PC-3 (cell line): ENCODE measurements around the gene SLCO3A1. TPM values are rescaled to one million over a fixed set of nuclear protein-coding genes. Genes with fewer than 3 reads are reported as not detected.

ENCODE experiments used
- ATAC-seq: fragments of 200-7000 bp; cut with Tn5 transposase; 2 replicates; pipeline ENCODE4 v1.9.1; 2020; ENCODE audit warnings: mild to moderate bottlenecking, moderate library complexity
- BruUV-seq: library from RNA; stranded (reverse); fragments of 400-500 nt; replicated peaks from 2 replicates; lab custom pipeline; 2021; lab: Mats Ljungman, UMichigan
- CTCF ChIA-PET: fragments of 300-600 bp; sonication (Branson Sonifier 250); formaldehyde crosslinking; loops from one replicate; lab custom pipeline; 2022; ENCODE audit warnings: antibody characterized with exemption; lab: Charles Lee
- POLR2A ChIA-PET: fragments of 300-600 bp; sonication (Branson Sonifier 250); formaldehyde crosslinking; loops from one replicate; lab custom pipeline; 2022; ENCODE audit warnings: antibody characterized with exemption; ENCODE audit not compliant: unreplicated experiment; lab: Charles Lee
- DNase-seq: peaks from one replicate; pipeline ENCODE4 v3.0.0-alpha.2; 2015
- H2AFZ ChIP-seq: fragments of 300-600 bp; sonication (generic); 2 replicates; pipeline ENCODE4 v1.6.0; 2016; ENCODE audit warnings: antibody characterized with exemption, low read length
- H3F3A ChIP-seq: fragments of 300-600 bp; sonication (generic); one replicate; pipeline ENCODE4 v1.6.0; 2017; ENCODE audit warnings: antibody characterized with exemption, low read length, control low read depth, mild to moderate bottlenecking; ENCODE audit not compliant: unreplicated experiment
- H3K27ac ChIP-seq: fragments of 300-600 bp; sonication (generic); 2 replicates; pipeline ENCODE4 v1.5.1; 2016; ENCODE audit warnings: mild to moderate bottlenecking, low read length
- H3K27me3 ChIP-seq: fragments of 300-600 bp; sonication (generic); 2 replicates; pipeline ENCODE4 v1.6.1; 2016; ENCODE audit warnings: low read length, mixed read lengths
- H3K36me3 ChIP-seq: fragments of 300-600 bp; sonication (generic); 2 replicates; pipeline ENCODE4 v1.6.1; 2016; ENCODE audit warnings: low read depth, mixed run types, low read length, mixed read lengths
- H3K4me1 ChIP-seq: fragments of 300-600 bp; sonication (generic); 2 replicates; pipeline ENCODE4 v1.5.1; 2016; ENCODE audit warnings: low read length; ENCODE audit not compliant: insufficient read depth
- H3K4me2 ChIP-seq: fragments of 300-600 bp; sonication (generic); 2 replicates; pipeline ENCODE4 v1.6.0; 2016; ENCODE audit warnings: low read length
- H3K4me3 ChIP-seq: fragments of 300-600 bp; sonication (generic); 2 replicates; pipeline ENCODE4 v1.5.1; 2016; ENCODE audit warnings: mild to moderate bottlenecking, low read length, mixed read lengths
- H3K79me2 ChIP-seq: fragments of 300-600 bp; sonication (generic); 2 replicates; pipeline ENCODE4 v1.6.1; 2017; ENCODE audit warnings: low read length, mixed read lengths
- H3K9ac ChIP-seq: fragments of 300-600 bp; sonication (generic); 2 replicates; pipeline ENCODE4 v1.6.0; 2016; ENCODE audit warnings: mild to moderate bottlenecking, low read length
- H3K9me2 ChIP-seq: fragments of 300-600 bp; sonication (generic); replicated peaks from 2 replicates; pipeline ENCODE4 v1.6.1; 2016; ENCODE audit warnings: mixed run types, low read length, mixed read lengths
- H3K9me3 ChIP-seq: fragments of 300-600 bp; sonication (generic); 2 replicates; pipeline ENCODE4 v1.6.1; 2016; ENCODE audit warnings: low read length, mixed read lengths
- H4K20me1 ChIP-seq: fragments of 300-600 bp; sonication (generic); 2 replicates; pipeline ENCODE4 v1.6.1; 2016; ENCODE audit warnings: low read length, mixed read lengths
- EZH2 ChIP-seq: fragments of 300-600 bp; sonication (generic); IDR thresholded peaks from one replicate; pipeline ENCODE4 v1.6.1; 2017; ENCODE audit warnings: antibody characterized with exemption, mild to moderate bottlenecking, low read length; ENCODE audit not compliant: unreplicated experiment
- EZH2phosphoT487 ChIP-seq: fragments of 300-600 bp; sonication (generic); IDR thresholded peaks from 2 replicates; pipeline ENCODE4 v1.6.1; 2018; ENCODE audit warnings: mild to moderate bottlenecking, antibody characterized with exemption, low read length, borderline replicate concordance
- intact Hi-C: fragments of 100-400 bp; cut with micrococcal nuclease; formaldehyde crosslinking; loops from 2 replicates; pipeline ENCODE4 v1.9.0; 2023
- total RNA-seq: library from RNA; depleted of rRNA; stranded (reverse); fragments of >200 nt; gene quantifications from 2 replicates; pipeline ENCODE4 v1.2.3, GENCODE V29; 2014
- TF ChIP-seq, protein P1 (sequence below): fragments of 300-600 bp; sonication (generic); conservative IDR thresholded peaks from 2 replicates; pipeline ENCODE4 v1.5.1; 2017; ENCODE audit warnings: antibody characterized with exemption, low read depth, mild to moderate bottlenecking, low read length

The SLCO3A1 gene
- total RNA-seq, 1 experiment from 2014 or later, result 0.07 TPM

DNA sequence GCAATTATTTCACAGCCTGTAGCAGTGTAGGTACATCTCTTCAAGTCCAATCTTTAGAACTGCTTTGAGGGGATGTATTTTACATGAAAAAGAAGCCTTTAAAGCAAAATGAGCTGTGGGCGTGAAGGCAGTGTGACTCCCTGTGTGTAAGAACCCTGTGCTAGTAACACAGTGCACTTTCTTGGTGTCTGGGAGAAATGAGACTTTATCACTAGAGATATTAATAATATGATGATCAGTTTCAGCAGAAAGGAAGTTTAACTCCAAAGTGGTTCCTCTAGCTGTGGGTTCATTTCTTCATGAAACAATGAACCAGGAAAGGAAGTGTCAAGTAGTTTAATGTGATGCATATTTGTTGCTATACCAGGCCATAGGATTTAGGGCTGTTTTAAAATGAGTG, 41.5 kb downstream of the SLCO3A1 start:
- no peaks in the 10 kb centered on the region for H3K9me3 ChIP-seq
- peaks cover 17% of the 10 kb centered on the region for H3K27me3 ChIP-seq
- H3K4me1 ChIP-seq, result peaks cover 12% of the 10 kb centered on the region
- no peaks in the 10 kb centered on the region for H3K79me2 ChIP-seq
- H3K27ac ChIP-seq, result no peak overlapping the region
- H3K4me2 ChIP-seq, result no peak overlapping the region
- H3K36me3 ChIP-seq, result no peaks in the 10 kb centered on the region
- H2AFZ ChIP-seq, result no peak overlapping the region
- CTCF ChIA-PET, result no interaction called here
- H4K20me1 ChIP-seq, result no peaks in the 10 kb centered on the region
- no peak overlapping the region for H3K4me3 ChIP-seq
- ATAC-seq (no peak), DNase-seq (no peak)
- intact Hi-C loops, result no loop called here
- H3F3A ChIP-seq, result no peaks in the 10 kb centered on the region
- H3K9ac ChIP-seq, result no peak overlapping the region
- no TSS peak for BruUV-seq
- POLR2A ChIA-PET, result no interaction called here
- TF ChIP-seq EZH2phosphoT487, result no peak
- TF ChIP-seq, protein P1, sequence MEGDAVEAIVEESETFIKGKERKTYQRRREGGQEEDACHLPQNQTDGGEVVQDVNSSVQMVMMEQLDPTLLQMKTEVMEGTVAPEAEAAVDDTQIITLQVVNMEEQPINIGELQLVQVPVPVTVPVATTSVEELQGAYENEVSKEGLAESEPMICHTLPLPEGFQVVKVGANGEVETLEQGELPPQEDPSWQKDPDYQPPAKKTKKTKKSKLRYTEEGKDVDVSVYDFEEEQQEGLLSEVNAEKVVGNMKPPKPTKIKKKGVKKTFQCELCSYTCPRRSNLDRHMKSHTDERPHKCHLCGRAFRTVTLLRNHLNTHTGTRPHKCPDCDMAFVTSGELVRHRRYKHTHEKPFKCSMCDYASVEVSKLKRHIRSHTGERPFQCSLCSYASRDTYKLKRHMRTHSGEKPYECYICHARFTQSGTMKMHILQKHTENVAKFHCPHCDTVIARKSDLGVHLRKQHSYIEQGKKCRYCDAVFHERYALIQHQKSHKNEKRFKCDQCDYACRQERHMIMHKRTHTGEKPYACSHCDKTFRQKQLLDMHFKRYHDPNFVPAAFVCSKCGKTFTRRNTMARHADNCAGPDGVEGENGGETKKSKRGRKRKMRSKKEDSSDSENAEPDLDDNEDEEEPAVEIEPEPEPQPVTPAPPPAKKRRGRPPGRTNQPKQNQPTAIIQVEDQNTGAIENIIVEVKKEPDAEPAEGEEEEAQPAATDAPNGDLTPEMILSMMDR, result no peak
- no peak for TF ChIP-seq EZH2
- no peaks in the 10 kb centered on the region for H3K9me2 ChIP-seq

DNA sequence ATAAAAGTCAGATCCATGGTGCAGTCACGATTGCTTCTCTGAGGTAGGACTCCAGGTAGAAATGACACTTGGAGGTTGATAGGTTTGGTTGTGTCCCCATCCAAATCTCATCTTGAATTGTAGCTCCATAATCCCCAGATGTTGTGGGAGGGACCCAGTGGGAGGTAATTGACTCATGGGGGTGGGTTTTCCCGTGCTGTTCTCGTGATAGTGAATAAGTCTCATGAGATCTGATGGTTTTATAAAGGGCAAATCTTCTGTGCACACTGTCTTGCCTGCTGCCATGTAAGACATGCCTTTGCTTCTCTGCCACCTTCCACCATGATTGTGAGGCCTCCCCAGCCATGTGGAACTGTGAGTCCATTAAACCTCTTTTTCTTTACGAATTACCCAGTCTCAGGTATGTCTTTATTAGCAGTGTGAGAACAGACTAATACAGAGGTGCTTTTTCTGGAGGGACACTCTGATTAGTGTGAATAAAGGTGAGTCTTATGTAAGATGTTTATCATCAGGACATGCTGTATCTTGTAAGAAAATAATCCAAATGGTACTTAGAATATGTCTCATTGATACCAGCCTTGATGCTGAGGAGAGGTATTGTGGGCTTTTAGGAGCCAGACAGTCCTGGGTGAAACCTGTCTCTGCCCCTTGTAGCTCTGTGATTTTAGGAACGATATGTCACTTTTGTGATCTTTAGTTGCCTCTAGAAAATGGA, 43.0 kb downstream of the SLCO3A1 start:
- Histone ChIP-seq H3K27me3 (peaks cover 23% of the 10 kb centered on the region), H2AFZ (no peak overlapping the region), H4K20me1 (no peaks in the 10 kb centered on the region), H3K27ac (no peak overlapping the region), H3K9me3 (no peaks in the 10 kb centered on the region), H3K4me2 (no peak overlapping the region), H3K4me3 (no peak overlapping the region), H3K4me1 (no peaks in the 10 kb centered on the region), H3F3A (no peaks in the 10 kb centered on the region), H3K9ac (no peak overlapping the region), H3K36me3 (no peaks in the 10 kb centered on the region), H3K79me2 (no peaks in the 10 kb centered on the region), H3K9me2 (no peaks in the 10 kb centered on the region)
- TF ChIP-seq EZH2 (no peak), EZH2phosphoT487 (no peak)
- TF ChIP-seq, protein P1, result no peak
- DNase-seq (no peak), ATAC-seq (no peak)
- BruUV-seq, result no TSS peak
- intact Hi-C loops, result no loop called here
- POLR2A ChIA-PET, result no interaction called here
- CTCF ChIA-PET, result no interaction called here

DNA sequence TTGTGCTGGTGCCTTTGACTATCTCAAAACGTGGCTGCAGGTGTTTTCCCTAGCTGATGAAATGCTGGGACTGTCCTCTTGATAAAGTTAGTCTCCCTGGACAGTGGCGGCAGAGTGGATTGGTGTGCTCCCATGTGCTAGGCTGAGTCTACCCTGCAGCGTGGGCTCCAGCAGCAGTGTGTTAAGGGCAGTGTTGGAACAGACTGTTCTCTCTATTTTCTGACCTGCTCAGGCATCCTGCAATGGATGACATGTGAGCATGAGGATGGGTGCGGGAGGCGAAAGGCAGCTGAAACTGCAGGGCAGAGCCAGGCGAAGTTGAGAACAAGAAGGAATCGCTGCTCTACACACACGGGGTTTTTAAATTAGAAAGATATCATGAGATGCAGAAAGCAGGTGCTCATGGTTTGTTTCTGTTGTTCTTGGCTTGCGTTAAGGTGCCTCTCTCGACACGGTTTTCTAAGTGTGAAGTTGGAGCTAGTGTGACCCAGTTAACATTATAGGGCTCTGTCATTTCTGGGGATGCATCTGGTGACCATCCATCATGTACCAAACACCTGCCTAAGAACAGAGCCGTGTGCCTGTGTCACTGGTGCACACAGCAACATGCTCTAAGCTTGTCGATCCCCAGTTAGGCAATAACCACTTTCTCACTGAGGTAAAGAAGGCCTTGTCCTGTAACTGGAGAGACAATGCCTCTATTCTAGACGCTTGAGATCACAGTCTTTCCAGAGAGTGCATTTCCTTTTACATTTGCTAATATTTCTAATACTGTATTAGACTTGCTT, 44.3 kb downstream of the SLCO3A1 start:
- H3K27ac ChIP-seq, result no peak overlapping the region
- H2AFZ ChIP-seq, result no peak overlapping the region
- ATAC-seq (no peak), DNase-seq (no peak)
- BruUV-seq, result no TSS peak
- H3K27me3 ChIP-seq, result peaks cover 30% of the 10 kb centered on the region
- no peak overlapping the region for H3K4me2 ChIP-seq
- no peaks in the 10 kb centered on the region for H3K36me3 ChIP-seq
- no peak overlapping the region for H3K9ac ChIP-seq
- ChIA-PET POLR2A (no interaction called here), CTCF (no interaction called here)
- TF ChIP-seq, protein P1, result no peak
- TF ChIP-seq EZH2 (no peak), EZH2phosphoT487 (no peak)
- no peaks in the 10 kb centered on the region for H3K9me3 ChIP-seq
- H3F3A ChIP-seq, result no peaks in the 10 kb centered on the region
- H4K20me1 ChIP-seq, result no peaks in the 10 kb centered on the region
- H3K4me3 ChIP-seq, result no peak overlapping the region
- H3K4me1 ChIP-seq, result no peaks in the 10 kb centered on the region
- no peaks in the 10 kb centered on the region for H3K9me2 ChIP-seq
- intact Hi-C loops, result no loop called here
- no peaks in the 10 kb centered on the region for H3K79me2 ChIP-seq
